HG03060 (cell line): ENCODE measurements around the gene CX3CL1.
"Not testable (repeated sequence)": the region's sequence is repeated elsewhere in the genome, so short reads cannot be mapped to it uniquely, and the experiment has no call there.

Experiments used
- ATAC-seq: cut with Tn5 transposase; IDR thresholded peaks from one replicate; pipeline ENCODE4 v1.9.1; 2021; ENCODE audit warnings: low read depth, moderate number of reproducible peaks; ENCODE audit not compliant: unreplicated experiment

The CX3CL1 gene

GRCh38 chr16:57356547-57356946, 15.7 kb upstream of the CX3CL1 start:
- no peak for ATAC-seq

GRCh38 chr16:57357330-57358085, 14.8 kb upstream of the CX3CL1 start:
- no peak for ATAC-seq

GRCh38 chr16:57358086-57358420, 14.2 kb upstream of the CX3CL1 start:
- ATAC-seq = no peak

GRCh38 chr16:57358527-57359095, 13.7 kb upstream of the CX3CL1 start, which contains the start of gene CCL22:
Gene CCL22, plus strand, starts transcription at chr16:57358783. Its CDS starts 34 bp downstream, at chr16:57358817.
- ATAC-seq = no peak

- no peak for ATAC-seq
These were observed 11.9 kb upstream of the CX3CL1 start for GRCh38 chr16:57360321-57360935.

GRCh38 chr16:57361404-57361803, 10.9 kb upstream of the CX3CL1 start:
- ATAC-seq = no peak

- no peak for ATAC-seq
These were observed 8.1 kb upstream of the CX3CL1 start for GRCh38 chr16:57364143-57364542.

GRCh38 chr16:57366544-57367040, 5.7 kb upstream of the CX3CL1 start:
- ATAC-seq = no peak

- no peak for ATAC-seq
These were observed 5.1 kb upstream of the CX3CL1 start for GRCh38 chr16:57367116-57367752.

GRCh38 chr16:57371494-57372371, 557 bp upstream of the CX3CL1 start:
- no peak for ATAC-seq

- no peak for ATAC-seq
These were observed 1.0 kb downstream of the CX3CL1 start for GRCh38 chr16:57373117-57373947.

GRCh38 chr16:57374067-57374534, 1.8 kb downstream of the CX3CL1 start:
- ATAC-seq = no peak

GRCh38 chr16:57374925-57375465, 2.7 kb downstream of the CX3CL1 start:
- ATAC-seq = not testable (repeated sequence)

- ATAC-seq = no peak
These were observed 4.1 kb downstream of the CX3CL1 start for GRCh38 chr16:57376313-57376818.

GRCh38 chr16:57377080-57377841, 5.0 kb downstream of the CX3CL1 start:
- ATAC-seq = peak; percentile 76

GRCh38 chr16:57379579-57379978, 7.3 kb downstream of the CX3CL1 start:
- ATAC-seq = no peak

GRCh38 chr16:57380671-57381462, 8.6 kb downstream of the CX3CL1 start:
- ATAC-seq = no peak
